Esophagus muscularis mucosa (tissue), 4 donors: ENCODE measurements around the gene BTAF1. TPM values are rescaled to one million over a fixed set of nuclear protein-coding genes. Genes with fewer than 3 reads are reported as not detected.

Source experiments
- DNase-seq: peaks from one replicate; pipeline ENCODE4 v3.0.0-alpha.2; 2017; ENCODE audit errors: extremely low spot score
- H3K27ac ChIP-seq, 4 donors: fragments of 200-600 bp; sonication (generic); replicated peaks in 1 of 4; 1 replicate in 3 of 4; 2 replicates in 1 of 4; pipeline ENCODE4 v1.5.1; 2016 to 2019; ENCODE audit warnings: mild to moderate bottlenecking in 1 of 4
- H3K27me3 ChIP-seq, 4 donors: fragments of 200-600 bp; sonication (generic); one replicate each; pipeline versions ENCODE4 v1.5.1 to v1.6.0; 2016 to 2019
- H3K36me3 ChIP-seq, 4 donors: fragments of 200-600 bp; sonication (generic); one replicate each; pipeline ENCODE4 v1.5.1; 2016 to 2019
- H3K4me1 ChIP-seq, 4 donors: fragments of 200-600 bp; sonication (generic); one replicate each; pipeline ENCODE4 v1.5.1; 2016 to 2019
- H3K4me3 ChIP-seq, 4 donors: fragments of 200-600 bp; sonication (generic); 1 replicate in 2 of 4; 2 replicates in 2 of 4; pipeline ENCODE4 v1.5.1; 2016 to 2019; ENCODE audit warnings: mild to moderate bottlenecking in 4 of 4, moderate library complexity in 1 of 4
- H3K9me3 ChIP-seq, 4 donors: fragments of 200-600 bp; sonication (generic); 1 replicate in 3 of 4; 2 replicates in 1 of 4; pipeline ENCODE4 v1.5.1; 2016 to 2019
- EP300 ChIP-seq: sonication (generic); formaldehyde crosslinking; IDR thresholded peaks from one replicate; pipeline ENCODE4 v1.6.1; 2017; ENCODE audit warnings: antibody characterized with exemption
- POLR2A ChIP-seq: fragments of 450-650 bp; IDR thresholded peaks from one replicate; pipeline ENCODE4 v1.6.1; 2017; ENCODE audit warnings: antibody characterized with exemption, moderate library complexity, mild to moderate bottlenecking, low read depth
- POLR2AphosphoS5 ChIP-seq, 2 donors: sonication (generic); formaldehyde crosslinking; IDR thresholded peaks; one replicate each; pipeline ENCODE4 v1.6.1; 2017; ENCODE audit warnings: antibody characterized with exemption in 2 of 2
- WGBS: methylation state at CpG from one replicate; pipeline ENCODE4 v1.1.5; 2018; 5-methylcytosine and 5-hydroxymethylcytosine counted together
- intact Hi-C: fragments of 100-400 bp; cut with DNase I; formaldehyde crosslinking; loops from one replicate; pipeline ENCODE4 v1.15.1; 2023
- total RNA-seq, 4 donors: library from RNA; depleted of rRNA; stranded (reverse); fragments of >200 nt; gene quantifications; one replicate each; pipeline versions ENCODE4 v1.1.0 to v1.2.1, GENCODE V29; 2016
- TF ChIP-seq, protein P1 (sequence below), 3 experiments: fragments of 200-600 bp in 2 of 3; fragments of 450-650 bp in 1 of 3; sonication (generic) in 2 of 3; IDR thresholded peaks; one replicate each; pipeline ENCODE4 v1.5.1; 2017 to 2019; ENCODE audit warnings: antibody characterized with exemption in 3 of 3, mild to moderate bottlenecking in 2 of 3, moderate library complexity in 1 of 3

BTAF1 gene
- total RNA-seq, 4 donors from 2014 or later = 20.7 to 48.6 (median 26.1) TPM

DNA sequence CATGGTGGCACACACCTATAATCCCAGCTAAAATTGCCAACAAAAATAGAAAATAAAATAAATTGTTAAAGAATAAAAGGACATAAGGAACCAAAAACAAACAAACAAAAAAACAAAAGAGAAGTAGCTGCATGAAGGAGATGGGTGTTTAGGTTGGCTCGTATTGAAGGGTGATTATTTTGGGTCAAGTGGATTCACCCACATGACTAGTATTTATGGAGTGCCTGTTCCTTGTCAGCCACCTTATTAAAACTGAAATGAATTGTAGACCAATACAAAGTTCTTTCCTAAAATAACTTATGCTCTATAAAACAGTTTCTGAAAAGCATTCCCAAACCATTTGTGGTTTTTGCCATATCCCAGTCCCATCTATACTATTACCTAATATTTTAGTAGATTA lies 138.7 kb downstream of the BTAF1 start:
- Histone ChIP-seq H3K4me3 (no peak overlapping the region), H3K27ac (no peak overlapping the region), H3K9me3 (no peaks in the 10 kb centered on the region), H3K36me3 (peaks cover 0 to 8% (median 4%) of the 10 kb centered on the region in 4 donors), H3K4me1 (peaks cover 0 to 17% (median 13%) of the 10 kb centered on the region in 4 donors), H3K27me3 (no peaks in the 10 kb centered on the region)
- intact Hi-C loops = no loop called here
- no peak for TF ChIP-seq POLR2A
- TF ChIP-seq, protein P1, sequence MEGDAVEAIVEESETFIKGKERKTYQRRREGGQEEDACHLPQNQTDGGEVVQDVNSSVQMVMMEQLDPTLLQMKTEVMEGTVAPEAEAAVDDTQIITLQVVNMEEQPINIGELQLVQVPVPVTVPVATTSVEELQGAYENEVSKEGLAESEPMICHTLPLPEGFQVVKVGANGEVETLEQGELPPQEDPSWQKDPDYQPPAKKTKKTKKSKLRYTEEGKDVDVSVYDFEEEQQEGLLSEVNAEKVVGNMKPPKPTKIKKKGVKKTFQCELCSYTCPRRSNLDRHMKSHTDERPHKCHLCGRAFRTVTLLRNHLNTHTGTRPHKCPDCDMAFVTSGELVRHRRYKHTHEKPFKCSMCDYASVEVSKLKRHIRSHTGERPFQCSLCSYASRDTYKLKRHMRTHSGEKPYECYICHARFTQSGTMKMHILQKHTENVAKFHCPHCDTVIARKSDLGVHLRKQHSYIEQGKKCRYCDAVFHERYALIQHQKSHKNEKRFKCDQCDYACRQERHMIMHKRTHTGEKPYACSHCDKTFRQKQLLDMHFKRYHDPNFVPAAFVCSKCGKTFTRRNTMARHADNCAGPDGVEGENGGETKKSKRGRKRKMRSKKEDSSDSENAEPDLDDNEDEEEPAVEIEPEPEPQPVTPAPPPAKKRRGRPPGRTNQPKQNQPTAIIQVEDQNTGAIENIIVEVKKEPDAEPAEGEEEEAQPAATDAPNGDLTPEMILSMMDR (IDR thresholded peaks at IDR 0.05) = no peak
- TF ChIP-seq POLR2AphosphoS5 (IDR thresholded peaks at IDR 0.05) = no peak
- no peak for TF ChIP-seq EP300
- WGBS = 52% methylated on average over 1 of the region's 1 CpG
- DNase-seq = no peak

DNA sequence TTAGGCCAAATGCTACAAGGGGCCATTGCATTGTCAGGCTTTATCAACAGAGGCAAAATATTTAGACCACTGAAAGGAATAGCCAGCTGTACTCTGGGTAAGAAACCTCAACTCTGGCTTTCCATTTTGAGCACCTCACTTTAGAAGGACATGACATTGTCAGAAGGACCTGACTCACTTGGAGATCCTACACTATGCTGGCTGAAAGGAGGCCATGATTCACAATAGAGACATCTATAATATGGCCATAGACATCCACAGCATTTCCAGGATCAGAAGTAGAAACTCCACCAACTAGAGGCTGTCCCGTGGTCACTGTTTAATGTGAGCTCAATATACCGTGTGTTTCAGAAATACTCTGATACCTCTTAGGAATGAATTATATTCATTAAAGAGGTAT lies 140.9 kb downstream of the BTAF1 start:
- no peak overlapping the region for H3K27ac ChIP-seq
- intact Hi-C loops = no loop called here
- 89% methylated on average over 2 of the region's 2 CpGs for WGBS

DNA sequence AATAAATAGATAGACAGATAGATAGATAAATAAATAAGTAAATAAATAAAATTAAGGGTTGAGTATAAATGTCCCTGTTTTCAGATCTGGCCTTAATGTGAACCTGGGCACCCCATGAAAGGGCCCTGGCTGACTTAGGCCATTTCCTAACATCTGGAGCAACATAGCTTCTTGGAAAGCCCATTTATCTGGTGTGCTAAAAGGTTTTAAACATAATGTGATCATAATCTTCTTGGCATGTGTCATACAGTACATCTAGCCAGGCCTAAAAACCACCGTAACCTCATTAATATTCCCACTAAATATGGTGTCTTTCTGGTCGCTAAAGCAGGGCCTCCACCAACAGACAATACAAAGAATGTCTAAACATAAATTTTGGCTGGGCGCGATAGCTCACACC lies 142.8 kb downstream of the BTAF1 start:
- H3K4me1 ChIP-seq = peaks cover 0 to 17% (median 13%) of the 10 kb centered on the region in 4 donors
- intact Hi-C loops = no loop called here
- H3K27ac ChIP-seq = no peak overlapping the region
- H3K4me3 ChIP-seq = no peak overlapping the region
- peaks cover 0 to 5% (median 0%) of the 10 kb centered on the region in 4 donors for H3K36me3 ChIP-seq
- TF ChIP-seq POLR2A = no peak
- TF ChIP-seq, protein P1 (IDR thresholded peaks at IDR 0.05) = no peak
- TF ChIP-seq POLR2AphosphoS5 (IDR thresholded peaks at IDR 0.05) = no peak
- no peak for TF ChIP-seq EP300
- no peaks in the 10 kb centered on the region for H3K9me3 ChIP-seq
- DNase-seq = no peak
- H3K27me3 ChIP-seq = no peaks in the 10 kb centered on the region
- 94% methylated on average over 4 of the region's 4 CpGs for WGBS

More for the DNA sequence above, 140.9 kb downstream of the BTAF1 start:
- H3K4me3 ChIP-seq = no peak overlapping the region
- no peak for TF ChIP-seq POLR2A
- no peak for TF ChIP-seq POLR2AphosphoS5 (IDR thresholded peaks at IDR 0.05)
- TF ChIP-seq, protein P1 (IDR thresholded peaks at IDR 0.05) = no peak
- no peak for TF ChIP-seq EP300
- no peaks in the 10 kb centered on the region for H3K27me3 ChIP-seq
- H3K4me1 ChIP-seq = peaks cover 0 to 17% (median 13%) of the 10 kb centered on the region in 4 donors
- H3K36me3 ChIP-seq = peaks cover 0 to 5% (median 0%) of the 10 kb centered on the region in 4 donors
- no peak for DNase-seq
- no peaks in the 10 kb centered on the region for H3K9me3 ChIP-seq

DNA sequence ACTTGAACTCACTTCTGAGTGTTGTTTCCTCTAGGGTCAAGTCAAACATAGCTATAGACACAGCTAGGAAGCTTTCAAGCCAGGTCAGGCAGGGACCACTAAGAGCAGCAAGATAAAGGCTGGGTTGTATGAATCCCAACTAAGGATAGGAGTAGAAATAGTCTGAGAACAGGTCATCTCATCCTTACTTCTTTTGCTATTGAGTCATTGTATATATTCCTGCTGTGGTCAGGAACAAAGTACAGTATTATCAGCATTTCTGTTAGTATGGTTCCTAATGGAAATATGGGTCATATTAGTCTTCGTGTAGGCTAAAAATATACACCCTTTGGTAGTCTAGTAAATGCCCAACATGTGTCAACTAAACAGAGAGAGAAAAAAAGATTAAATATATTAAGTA lies 145.3 kb downstream of the BTAF1 start:
- Histone ChIP-seq H3K36me3 (peaks cover 0 to 9% (median 0%) of the 10 kb centered on the region in 4 donors), H3K4me1 (peaks cover 0 to 2% (median 0%) of the 10 kb centered on the region in 4 donors), H3K27ac (no peak overlapping the region), H3K27me3 (no peaks in the 10 kb centered on the region), H3K9me3 (no peaks in the 10 kb centered on the region), H3K4me3 (no peak overlapping the region)
- 74% methylated on average over 1 of the region's 1 CpG for WGBS
- no peak for DNase-seq
- intact Hi-C loops = no loop called here
- no peak for TF ChIP-seq EP300
- TF ChIP-seq POLR2AphosphoS5 (IDR thresholded peaks at IDR 0.05) = no peak
- TF ChIP-seq, protein P1 (IDR thresholded peaks at IDR 0.05) = no peak
- no peak for TF ChIP-seq POLR2A
